Measurements from ENCODE around the gene PTPN4. TPM values are rescaled to one million over a fixed set of nuclear protein-coding genes. Genes with fewer than 3 reads are reported as not detected.
A peak's percentile ranks its signal among the peaks of the same experiment; 100 is the strongest.

The PTPN4 gene
- total and polyA plus RNA-seq, 2 of the 13 experiments (the other 11 are each of a cell fraction or from before 2014, with no cell fraction given) = 20.3 to 34.6 TPM

DNA sequence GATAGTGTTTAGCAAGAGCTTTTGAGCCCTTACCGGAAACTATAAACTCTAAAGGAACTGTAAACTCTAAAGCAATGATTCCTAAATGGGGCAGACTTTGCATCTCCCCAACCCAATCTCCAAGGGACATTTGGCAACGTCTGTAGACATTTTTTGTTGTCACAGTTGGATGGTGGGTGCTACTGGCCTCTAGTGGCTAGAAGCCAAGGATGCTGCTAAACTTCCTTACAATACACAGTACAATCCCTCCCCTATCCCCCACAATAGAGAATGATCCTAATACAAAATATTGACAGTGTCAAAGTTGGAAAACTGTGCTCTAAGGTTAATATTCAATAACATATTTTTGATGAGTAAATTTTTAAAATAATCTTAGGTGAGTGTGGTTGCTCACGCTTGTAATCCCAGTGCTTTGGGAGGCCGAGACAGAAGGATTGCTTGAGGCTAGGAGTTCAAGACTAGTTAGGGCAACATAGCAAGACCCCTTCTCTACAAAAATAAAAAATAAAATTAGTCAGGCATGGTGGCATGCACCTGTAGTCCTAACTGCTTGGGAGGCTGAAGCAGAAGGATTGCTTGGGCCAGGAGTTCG lies 66.7 kb downstream of the PTPN4 start (continued):
- TF ChIP-seq SNAPC4 (CRISPR knock-in tag; IDR thresholded peaks at IDR 0.05) = no peak
- TF ChIP-seq ZNF367 (CRISPR knock-in tag; IDR thresholded peaks at IDR 0.05; ENCODE audit: borderline replicate concordance) = no peak
- TF ChIP-seq ZNF18 (CRISPR knock-in tag; IDR thresholded peaks at IDR 0.05; ENCODE audit: insufficient replicate concordance) = no peak
- no peak for TF ChIP-seq WIZ (CRISPR knock-in tag; IDR thresholded peaks at IDR 0.05)
- no peak for TF ChIP-seq SRY (CRISPR knock-in tag; IDR thresholded peaks at IDR 0.05)
- TF ChIP-seq SETDB1 (CRISPR knock-in tag; IDR thresholded peaks at IDR 0.05; ENCODE audit: borderline replicate concordance) = no peak
- 0 out of 2 replicates have a peak, but pooled peaks have one; percentile 26 for TF ChIP-seq YEATS2 (CRISPR knock-in tag; IDR thresholded peaks at IDR 0.05; ENCODE audit: borderline replicate concordance)
- TF ChIP-seq FLYWCH1 (CRISPR knock-in tag; IDR thresholded peaks at IDR 0.05) = no peak
- TF ChIP-seq ZNF207 (IDR thresholded peaks at IDR 0.05; ENCODE audit: borderline replicate concordance) = no peak
- no peak for TF ChIP-seq ASH2L (IDR thresholded peaks at IDR 0.05; ENCODE audit: insufficient read length, low read depth, low read length)
- no peak for TF ChIP-seq ZNF460 (CRISPR knock-in tag; IDR thresholded peaks at IDR 0.05; ENCODE audit: borderline replicate concordance)
- no peak for TF ChIP-seq LBX2 (CRISPR knock-in tag; IDR thresholded peaks at IDR 0.05; ENCODE audit: borderline replicate concordance)
- TF ChIP-seq ZNF354B (CRISPR knock-in tag; IDR thresholded peaks at IDR 0.05) = no peak
- TF ChIP-seq, protein P1, sequence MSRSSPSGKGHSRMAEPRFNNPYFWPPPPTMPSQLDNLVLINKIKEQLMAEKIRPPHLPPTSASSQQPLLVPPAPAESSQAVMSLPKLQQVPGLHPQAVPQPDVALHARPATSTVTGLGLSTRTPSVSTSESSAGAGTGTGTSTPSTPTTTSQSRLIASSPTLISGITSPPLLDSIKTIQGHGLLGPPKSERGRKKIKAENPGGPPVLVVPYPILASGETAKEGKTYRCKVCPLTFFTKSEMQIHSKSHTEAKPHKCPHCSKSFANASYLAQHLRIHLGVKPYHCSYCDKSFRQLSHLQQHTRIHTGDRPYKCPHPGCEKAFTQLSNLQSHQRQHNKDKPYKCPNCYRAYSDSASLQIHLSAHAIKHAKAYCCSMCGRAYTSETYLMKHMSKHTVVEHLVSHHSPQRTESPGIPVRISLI (CRISPR knock-in tag; IDR thresholded peaks at IDR 0.05; ENCODE audit: borderline replicate concordance) = no peak
- no peak for TF ChIP-seq ZNF563 (CRISPR knock-in tag; IDR thresholded peaks at IDR 0.05)

Measured in HepG2 (cell line).